CD4-positive, alpha-beta T cell treated with Interleukin-2 at 100 ng/mL for 4 hours (primary cell): Measurements from ENCODE around the gene IGSF1.

ENCODE experiments used
- DNase-seq: peaks from one replicate; pipeline ENCODE4 v3.0.0-alpha.2; 2020; ENCODE audit warnings: low spot score

IGSF1 gene, protein sequence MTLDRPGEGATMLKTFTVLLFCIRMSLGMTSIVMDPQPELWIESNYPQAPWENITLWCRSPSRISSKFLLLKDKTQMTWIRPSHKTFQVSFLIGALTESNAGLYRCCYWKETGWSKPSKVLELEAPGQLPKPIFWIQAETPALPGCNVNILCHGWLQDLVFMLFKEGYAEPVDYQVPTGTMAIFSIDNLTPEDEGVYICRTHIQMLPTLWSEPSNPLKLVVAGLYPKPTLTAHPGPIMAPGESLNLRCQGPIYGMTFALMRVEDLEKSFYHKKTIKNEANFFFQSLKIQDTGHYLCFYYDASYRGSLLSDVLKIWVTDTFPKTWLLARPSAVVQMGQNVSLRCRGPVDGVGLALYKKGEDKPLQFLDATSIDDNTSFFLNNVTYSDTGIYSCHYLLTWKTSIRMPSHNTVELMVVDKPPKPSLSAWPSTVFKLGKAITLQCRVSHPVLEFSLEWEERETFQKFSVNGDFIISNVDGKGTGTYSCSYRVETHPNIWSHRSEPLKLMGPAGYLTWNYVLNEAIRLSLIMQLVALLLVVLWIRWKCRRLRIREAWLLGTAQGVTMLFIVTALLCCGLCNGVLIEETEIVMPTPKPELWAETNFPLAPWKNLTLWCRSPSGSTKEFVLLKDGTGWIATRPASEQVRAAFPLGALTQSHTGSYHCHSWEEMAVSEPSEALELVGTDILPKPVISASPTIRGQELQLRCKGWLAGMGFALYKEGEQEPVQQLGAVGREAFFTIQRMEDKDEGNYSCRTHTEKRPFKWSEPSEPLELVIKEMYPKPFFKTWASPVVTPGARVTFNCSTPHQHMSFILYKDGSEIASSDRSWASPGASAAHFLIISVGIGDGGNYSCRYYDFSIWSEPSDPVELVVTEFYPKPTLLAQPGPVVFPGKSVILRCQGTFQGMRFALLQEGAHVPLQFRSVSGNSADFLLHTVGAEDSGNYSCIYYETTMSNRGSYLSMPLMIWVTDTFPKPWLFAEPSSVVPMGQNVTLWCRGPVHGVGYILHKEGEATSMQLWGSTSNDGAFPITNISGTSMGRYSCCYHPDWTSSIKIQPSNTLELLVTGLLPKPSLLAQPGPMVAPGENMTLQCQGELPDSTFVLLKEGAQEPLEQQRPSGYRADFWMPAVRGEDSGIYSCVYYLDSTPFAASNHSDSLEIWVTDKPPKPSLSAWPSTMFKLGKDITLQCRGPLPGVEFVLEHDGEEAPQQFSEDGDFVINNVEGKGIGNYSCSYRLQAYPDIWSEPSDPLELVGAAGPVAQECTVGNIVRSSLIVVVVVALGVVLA (N-terminal part only)

DNA sequence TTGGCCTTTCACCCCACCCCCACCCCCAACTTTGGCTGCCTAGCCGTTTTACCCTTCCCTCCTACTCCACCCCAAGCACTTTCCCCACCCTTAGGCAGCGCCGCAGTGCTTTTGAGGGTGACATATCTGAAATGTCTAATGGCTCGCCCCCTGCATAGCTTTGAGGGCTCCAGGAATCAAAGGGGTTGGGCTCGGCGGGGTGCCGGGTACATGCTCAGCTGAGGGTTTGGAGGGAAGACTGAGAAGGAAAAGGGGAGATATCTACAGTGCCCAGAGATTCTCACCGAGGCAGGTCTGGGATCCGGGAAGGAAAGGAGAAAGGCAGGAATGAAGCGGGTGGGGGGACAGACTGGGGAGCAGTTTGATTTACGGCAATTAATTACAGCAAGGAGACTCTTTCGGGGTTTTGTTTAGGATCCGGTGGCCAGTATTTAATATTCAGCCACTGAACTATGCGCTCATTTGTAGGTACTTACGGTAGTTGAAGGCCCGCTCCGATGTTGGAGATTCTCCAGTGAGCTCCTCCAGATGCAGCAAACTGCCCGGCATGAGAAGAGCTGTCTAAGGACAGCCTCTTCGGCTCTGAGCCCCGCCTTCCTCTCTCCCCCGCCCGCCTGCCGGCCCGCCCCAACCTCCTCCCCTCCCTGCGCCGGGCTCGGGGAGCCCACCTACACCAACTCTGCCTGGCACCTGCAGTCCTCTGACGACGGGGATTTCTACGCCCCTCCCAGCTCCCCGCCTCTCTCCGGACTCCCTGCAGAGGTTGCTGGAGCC is at the start of gene IGSF1:
TSS of gene IGSF1 (minus strand) at position 569 of the 774 bp plus-strand sequence. CDS start 2,632 bp downstream, outside the sequence.
- no peak for DNase-seq

DNA sequence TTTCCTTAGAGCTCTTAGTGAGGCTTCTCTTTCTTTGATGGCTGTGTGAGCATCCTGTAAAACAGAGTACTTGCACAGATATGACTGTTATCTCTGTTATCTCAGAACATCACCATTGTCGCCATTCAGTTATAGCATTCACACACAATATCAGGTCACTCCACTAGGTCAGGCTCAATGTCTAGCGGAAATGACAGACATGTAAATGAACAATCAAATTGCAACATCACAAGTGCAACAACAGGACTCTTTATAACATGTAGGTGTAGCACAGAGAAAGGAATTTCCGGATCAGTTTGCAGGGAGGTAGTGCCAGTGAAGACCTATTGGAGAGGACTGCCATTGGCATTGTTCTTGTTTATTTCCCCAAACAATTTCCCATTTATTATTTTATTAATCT is 43.2 kb upstream of the IGSF1 start:
- DNase-seq = no peak

DNA sequence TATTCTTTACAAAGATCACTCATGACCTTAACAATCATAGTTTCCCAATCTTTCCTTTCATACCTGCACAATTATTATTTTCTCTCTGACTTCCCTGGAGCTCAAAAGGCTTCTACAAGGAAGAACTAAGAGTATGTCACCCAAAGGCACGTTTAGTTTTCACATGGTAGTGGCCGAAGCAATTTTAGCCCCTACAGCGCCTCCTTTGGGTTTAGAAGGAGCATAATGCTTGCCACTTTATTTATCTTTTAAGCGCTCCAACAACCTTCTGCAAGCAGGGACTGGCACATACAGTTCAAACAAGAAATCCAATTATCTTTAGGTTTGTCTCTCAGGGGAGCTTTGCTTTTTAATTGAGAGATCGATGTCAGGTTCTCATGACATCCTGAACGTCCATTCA is 42.0 kb upstream of the IGSF1 start:
- DNase-seq = no peak

DNA sequence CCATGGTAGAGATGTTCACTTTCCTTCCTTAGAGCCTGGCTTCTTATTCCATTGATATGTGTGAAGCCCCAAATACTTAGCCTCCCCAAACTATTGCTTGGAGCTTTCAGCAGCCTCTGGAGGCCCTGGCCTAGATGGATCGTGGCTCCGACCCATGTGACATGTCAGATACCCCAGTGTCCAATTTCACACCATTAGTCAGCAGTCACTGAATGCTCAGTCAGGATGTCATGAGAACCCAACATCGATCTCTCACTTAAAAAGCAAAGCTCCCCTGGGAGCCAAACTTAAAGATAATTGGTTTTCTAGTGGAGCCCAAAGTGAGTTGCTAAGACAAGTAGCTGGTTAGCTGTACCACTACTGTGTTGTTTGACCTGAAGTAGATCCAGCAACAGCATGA is 41.6 kb upstream of the IGSF1 start:
- DNase-seq = no peak

DNA sequence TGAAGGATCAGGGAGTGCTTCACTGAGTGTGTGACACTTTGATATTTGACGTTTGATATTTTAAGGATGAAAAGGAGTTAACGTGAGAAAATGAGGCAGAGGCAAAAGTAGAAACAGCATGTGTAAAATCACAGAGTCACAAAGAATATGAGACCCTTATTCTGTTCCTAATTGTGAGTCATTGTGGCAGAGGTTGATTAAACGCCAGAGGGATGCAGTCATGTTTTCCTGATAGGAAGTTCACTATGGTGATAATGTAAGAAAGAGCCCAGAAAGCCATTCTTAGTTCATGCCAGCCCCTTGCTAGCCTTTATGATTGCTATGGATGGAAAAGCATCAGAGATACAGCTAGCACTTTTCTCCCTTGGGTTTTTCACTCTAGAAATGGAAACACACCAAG is 33.5 kb upstream of the IGSF1 start:
- no peak for DNase-seq

DNA sequence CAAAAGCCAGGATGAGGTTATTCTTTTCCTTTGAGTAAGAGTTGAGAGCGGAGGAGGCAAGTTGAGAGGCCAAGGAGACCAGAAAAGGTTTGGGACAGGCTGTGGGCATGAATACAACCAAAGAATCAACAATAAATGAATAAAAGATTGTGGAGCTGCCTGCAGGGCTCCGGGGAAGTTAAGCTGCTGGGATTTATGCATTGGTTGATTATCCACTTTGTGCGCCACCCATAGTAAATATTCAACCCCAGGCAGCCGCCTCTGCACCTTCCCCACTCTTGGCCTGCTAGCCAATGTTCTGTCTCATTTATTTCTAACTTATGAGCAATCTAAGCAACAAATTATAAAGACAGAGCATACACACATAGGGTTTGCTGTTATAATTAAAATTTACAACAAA is 28.2 kb upstream of the IGSF1 start:
- DNase-seq = no peak

DNA sequence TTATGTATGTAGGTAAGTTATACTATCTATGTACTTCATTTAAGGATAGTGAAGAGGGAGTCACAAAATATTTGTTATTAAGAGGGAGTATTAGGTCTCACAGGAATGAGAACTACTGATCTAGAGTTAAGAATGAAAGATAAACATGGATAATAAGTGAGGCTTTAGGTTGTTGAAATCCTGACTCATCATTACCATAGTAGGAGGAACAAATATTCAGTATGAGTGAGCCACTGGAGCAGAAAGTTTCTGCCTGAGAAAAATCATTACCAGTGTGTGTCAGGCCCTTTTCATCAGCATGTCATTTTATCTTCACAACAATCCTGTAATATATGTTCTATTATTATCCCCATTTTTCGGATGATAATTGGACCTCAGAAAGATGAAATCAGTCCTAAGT is 27.2 kb upstream of the IGSF1 start:
- DNase-seq = no peak

DNA sequence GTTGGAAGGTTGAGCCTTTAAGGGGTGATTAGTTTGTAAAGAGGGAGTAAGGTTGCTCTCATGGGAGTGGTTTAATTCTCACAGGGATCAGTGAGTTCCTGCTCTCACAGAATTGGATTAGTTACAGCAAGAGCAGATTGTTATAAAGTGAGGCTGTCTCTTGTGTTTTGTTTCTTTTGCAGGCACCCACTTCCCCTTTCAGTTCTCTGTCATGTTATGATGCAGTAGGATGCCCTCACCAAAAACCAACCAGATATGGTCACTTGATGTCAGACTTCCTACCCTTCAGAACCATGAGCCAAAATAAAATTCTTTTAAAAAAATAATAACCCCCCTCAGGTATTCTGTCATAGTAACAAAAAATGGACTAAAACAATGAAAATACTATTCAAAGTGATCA is 19.9 kb upstream of the IGSF1 start:
- DNase-seq = no peak

DNA sequence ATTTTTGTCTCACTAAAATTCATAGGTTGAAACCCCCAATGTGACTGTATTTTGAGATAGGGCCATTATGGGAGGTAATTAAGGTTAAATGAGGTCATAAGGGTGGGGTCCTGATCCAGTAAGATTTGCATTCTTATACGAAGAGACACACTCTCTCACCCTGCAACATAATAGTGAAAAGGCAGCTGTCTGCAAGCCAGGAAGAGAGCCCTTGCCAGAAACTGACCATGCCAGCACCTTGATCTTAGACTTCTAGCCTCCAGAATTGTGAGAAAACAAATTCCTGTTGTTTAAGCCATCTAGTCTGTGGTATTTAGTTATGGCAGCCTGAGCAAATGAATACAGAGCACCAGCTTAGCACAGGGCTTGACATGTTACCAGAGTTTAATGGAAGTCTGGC is 17.5 kb upstream of the IGSF1 start:
- DNase-seq = no peak

DNA sequence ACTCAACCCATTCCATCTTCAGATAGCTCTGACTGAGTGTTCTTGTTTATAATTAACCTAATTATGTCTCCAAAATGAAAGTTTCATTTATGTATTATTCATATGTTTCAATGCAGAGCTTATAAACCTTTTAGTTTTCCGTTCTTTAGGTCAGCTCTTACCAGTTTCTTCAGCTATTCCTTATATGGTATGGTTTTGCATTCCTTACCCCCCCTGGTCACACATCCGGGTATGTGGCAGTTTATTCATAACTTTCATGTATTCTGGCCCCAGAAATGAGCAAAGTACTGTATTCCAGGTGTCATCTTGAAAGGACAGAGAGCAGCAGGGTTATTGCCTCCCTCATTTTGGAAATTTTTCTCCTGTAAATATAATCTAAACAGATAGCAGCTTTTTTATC is 16.8 kb upstream of the IGSF1 start:
- no peak for DNase-seq

DNA sequence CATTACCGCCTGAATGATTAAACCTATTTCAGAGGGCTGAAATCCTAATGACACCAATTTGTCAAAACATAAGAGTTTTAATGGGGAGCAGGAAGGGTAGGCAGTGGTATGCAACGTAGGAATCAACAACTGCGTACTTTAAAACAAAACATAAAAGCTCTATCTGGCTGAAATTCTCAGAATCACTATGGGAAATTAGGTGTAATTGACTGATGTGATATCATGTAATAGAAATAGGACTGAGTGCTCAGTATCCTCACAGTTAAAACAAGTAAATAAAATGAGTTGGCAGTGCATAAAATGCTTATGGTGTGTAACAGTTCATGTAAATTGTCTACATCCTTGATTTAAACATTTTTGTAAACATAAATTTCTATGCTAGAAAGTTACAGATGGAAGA is 13.6 kb upstream of the IGSF1 start:
- no peak for DNase-seq

DNA sequence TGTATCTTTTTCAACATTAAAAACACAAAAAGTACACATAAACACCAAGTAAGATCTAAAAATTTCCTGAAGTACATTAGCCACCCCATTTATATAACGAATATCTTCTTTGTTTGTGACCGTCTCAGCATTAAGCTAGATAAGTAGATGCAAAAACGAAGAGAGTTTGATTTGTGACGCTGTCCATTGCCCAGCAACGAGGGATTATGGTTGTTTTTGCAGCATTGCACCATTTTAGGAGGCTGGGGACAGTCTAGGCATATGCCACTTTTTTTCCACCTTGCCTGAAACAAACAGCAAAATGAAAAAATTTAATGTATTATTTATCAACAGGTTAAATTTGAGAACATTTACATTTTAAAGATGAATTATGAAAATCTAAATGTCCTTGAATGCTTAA is 12.0 kb upstream of the IGSF1 start:
- no peak for DNase-seq

DNA sequence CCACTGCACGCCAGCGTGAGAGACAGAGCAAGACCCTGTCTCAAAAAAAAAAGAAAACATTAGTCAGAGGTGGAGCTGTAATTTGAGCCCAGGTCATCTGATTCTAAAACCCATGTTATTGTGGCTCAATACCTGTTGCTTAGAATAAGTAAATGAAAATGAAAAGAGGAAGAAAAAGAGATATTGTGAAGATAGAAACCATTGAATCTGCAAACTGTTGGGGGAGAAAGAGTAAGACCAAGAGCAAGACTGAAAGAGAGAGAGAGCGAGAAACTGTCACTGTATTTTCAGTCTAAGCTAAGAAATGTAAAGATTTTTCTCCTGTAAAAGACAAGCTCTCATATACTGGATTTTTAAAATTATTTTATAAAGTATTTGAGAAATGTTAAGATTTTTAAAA is 9.7 kb upstream of the IGSF1 start:
- no peak for DNase-seq

DNA sequence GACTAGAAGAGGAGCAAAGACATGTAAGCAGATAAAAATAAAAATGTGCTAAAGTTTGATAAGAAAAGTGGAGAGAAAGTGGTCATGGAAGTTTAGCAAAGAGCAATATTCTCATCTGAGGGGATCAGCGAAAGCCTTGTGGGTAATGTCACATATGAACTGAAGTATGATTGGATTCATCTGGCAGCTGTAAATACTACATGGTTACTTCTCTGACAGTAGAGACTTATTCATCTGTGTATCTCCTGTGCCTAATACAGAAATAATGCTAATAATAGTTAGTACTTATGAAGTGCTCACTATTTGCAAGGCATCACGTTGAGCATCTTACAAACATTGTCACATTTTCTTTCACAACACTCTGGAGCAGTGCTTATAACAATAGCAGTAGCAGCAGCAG is 8.9 kb upstream of the IGSF1 start:
- no peak for DNase-seq

DNA sequence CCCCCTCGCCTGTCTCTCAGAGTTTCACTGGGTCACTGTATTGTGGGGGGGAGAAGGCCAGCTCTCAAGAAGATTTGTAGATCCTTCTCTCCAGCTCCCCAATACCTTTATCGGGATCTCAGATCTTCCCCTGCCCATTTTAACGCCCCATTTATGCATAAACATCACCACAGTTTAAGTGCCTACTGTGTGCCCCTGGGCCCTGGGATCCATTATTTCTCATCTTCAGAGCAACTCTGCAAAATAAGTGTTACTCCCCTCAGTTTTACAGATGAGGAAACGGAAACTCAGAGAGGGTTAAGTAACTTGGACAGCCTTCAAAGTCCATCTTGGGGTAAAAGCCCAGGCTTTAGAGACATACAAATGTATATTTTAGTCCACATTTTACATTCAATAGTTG is 421 bp upstream of the IGSF1 start:
- DNase-seq = no peak

DNA sequence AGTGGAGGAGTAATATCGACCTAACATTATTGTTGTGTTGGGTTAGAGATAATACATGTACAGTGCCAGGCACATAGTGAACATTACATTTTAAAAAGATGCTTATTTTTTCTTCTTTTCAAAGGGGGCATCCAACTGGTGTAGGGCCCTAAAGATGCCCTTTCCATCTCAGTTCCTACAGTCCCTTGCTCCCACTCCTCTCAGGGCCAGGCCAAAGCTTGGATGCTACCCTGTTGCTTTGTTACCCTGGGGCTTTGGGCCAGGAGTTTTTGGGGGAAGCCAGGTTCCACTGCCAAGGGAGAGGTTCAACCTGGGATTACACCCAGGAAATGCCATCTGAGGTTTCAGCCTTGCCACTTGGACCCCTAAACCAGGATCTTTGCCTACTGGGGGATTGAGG is 918 bp downstream of the IGSF1 start:
- DNase-seq = no peak

DNA sequence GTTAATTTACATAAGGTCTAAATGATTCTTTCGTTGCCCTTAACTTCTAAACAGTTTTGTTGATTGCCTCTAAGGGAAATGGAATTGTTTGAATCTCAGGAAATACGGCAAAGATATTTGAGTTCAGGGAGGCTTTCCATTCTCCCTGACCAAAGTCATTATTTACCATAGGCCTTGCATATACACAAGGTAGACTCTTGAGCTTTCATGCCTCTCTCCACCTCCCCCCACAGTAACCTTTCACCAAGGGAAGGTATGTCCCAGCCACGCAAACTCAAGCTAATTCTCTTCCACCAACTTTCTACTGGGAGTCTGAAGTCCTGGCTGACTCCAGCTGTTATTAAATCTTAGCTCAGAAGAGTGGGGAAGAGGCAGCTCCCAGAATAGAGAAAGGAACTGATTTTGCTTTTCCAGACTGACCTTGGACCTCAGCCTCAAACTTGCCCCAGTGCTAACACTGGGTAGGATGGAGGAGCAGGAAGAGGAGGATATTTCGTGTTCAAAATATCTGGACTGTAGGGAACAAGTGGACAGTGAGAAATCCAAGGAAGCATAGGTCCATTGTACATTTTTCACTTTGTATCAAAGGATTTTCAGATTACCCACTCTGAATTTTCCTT is 1.4 kb downstream of the IGSF1 start:
- no peak for DNase-seq

DNA sequence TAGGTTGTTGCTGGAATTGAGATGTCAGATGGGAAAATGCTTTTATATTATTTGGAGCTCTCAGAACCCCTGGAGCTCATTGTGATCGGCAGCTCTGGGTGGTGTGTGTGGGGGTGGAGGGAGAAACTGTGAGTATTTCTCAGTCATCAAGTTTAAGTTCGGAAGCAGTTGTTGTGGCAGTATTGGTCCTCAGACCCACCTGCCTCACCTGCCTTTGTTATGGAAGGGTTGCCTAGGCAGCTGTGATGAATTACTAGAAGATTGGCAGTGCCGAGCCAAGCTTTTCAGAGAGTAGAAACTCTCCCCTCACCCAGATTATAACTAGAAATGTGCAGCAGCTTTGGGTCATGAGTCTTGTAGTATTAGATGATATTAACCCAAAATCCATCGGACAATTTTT is 9.5 kb downstream of the IGSF1 start:
- DNase-seq = no peak

DNA sequence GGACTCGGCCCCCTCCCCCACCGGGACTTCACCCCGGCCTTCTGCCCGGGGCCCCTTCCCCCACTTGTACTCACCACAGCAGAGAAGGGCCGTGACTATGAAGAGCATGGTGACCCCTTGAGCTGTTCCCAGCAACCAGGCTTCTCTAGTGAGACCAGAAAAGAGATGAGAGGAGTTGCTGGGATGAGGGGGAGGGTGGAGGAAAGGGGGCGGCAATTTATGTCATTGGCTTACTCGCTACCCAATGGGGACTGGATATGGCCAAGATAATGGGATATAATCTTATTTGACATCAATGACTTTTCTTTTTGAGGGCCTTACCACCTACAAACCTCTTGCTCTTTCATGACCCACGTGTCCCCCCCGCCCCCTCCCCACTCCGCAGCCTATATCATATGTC is 9.9 kb downstream of the IGSF1 start:
- DNase-seq = no peak

DNA sequence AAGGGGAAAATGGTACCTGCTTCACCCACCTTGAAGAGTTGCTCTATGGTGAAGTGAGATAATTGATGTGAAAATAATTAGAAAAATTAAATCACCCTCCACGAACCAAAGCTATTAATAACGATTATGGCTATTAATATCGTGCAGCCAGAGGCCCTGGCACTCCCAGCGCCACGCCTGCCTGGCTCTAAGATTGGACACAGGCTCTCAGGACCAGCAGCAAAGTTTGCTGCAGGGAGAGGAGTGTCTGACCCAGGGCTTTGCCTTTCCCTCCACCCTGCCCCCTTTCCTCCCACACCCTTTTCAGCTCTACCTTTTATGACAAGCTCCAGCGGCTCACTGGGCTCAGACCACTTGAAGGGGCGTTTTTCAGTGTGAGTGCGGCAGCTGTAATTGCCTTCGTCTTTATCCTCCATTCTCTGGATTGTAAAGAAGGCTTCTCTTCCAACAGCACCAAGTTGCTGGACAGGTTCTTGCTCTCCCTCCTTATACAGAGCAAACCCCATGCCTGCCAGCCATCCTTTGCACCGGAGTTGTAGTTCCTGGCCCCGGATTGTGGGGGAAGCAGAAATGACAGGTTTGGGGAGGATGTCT is 11.5 kb downstream of the IGSF1 start:
- DNase-seq = no peak

DNA sequence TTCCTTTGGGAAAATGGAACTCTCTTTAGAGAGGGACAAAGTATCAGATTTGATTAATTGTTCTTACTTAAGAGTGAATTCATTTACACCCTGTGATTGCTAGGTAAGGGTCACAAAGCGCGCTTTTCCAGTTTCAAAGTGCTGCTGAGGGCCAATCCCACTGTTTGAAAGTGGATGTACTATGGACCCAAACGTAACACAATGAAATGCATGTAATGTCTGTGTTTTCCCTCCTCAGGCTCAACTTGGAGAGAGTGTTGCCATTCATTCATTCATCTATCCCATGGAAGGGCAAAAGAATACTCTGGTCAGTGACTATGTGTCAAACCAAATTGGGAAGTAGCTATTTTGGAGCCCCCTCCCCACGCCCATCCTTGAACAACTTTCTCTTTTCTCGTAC is 16.1 kb downstream of the IGSF1 start:
- no peak for DNase-seq
